GM18907 (cell line): ENCODE results near the gene HSD3B2.
"Not testable (repeated sequence)": the region's sequence is repeated elsewhere in the genome, so short reads cannot be mapped to it uniquely, and the experiment has no call there.

ENCODE experiments used
- ATAC-seq: cut with Tn5 transposase; IDR thresholded peaks from one replicate; pipeline ENCODE4 v1.9.1; 2021; ENCODE audit warnings: mild to moderate bottlenecking, moderate library complexity; ENCODE audit not compliant: unreplicated experiment

The HSD3B2 gene

GRCh38 chr1:119414950-119415349, at the start of gene HSD3B2:
HSD3B2 (plus strand) TSS chr1:119415150; CDS start chr1:119415420, 270 bp downstream.
- no peak for ATAC-seq

GRCh38 chr1:119366424-119366823, 48.5 kb upstream of the HSD3B2 start:
- peak; percentile 91 for ATAC-seq

GRCh38 chr1:119367432-119368124, 47.4 kb upstream of the HSD3B2 start:
- ATAC-seq: no peak

DNA sequence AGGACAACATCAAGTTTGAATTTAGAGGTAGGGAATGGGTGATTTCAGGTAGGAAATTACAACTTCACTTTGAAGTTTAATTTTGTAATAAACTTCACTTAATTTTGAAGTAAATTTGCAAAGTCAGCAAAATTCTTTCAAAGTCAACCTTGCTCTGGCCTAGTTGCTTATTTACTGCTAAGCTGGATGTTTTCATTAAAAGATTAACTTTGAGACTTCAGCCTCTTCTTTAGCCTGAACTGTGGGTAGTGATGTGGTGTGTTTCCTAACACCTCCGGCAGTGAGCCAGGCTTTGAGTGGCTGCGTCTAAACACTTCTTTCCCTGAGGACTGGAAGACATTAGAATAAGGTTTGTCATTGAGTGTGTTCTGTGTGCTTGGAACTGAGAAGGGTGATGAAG, 46.4 kb upstream of the HSD3B2 start, which contains the start of gene HAO2:
Gene HAO2 (plus strand): TSS at position 232 of the 400 bp plus-strand sequence. CDS start 12,301 bp downstream, outside the sequence.
- ATAC-seq: no peak

DNA sequence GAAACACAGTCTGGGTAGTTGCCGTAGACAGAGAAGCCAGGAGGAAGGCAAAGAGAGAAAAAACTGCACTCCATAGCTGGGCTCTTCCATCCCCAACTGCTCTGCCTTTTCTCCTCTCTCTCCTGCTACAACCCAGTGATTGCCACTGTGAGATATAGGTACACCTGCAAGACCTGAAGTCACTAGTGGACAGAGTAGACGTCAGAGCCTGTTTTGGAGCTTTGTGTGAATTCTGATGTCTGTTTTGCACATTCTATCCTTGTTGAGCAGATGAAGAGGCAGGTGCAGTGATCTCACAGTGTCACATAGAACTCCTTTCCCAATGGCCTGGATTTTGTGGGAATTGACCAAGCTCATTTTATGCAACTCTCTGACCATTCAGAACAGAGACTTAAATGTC, 44.2 kb upstream of the HSD3B2 start:
- ATAC-seq: no peak

DNA sequence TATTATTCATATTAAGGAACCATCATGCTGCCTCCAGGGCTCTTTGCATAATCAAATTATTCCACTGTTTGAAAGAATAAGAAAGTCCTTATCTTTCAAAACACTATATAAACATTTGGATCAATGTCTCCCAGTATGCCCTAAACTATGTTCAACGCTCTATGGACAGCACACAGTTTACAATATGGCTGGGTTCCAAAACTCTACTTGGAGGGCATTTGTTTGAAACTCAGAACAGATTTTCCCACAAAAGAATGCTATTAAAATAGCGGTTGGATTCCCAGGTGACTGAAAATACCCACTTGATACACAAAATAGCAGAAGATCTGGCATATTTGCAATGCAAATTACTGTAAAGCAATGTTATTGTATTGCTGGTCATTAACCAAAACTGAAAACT, 43.1 kb upstream of the HSD3B2 start:
- no peak for ATAC-seq

DNA sequence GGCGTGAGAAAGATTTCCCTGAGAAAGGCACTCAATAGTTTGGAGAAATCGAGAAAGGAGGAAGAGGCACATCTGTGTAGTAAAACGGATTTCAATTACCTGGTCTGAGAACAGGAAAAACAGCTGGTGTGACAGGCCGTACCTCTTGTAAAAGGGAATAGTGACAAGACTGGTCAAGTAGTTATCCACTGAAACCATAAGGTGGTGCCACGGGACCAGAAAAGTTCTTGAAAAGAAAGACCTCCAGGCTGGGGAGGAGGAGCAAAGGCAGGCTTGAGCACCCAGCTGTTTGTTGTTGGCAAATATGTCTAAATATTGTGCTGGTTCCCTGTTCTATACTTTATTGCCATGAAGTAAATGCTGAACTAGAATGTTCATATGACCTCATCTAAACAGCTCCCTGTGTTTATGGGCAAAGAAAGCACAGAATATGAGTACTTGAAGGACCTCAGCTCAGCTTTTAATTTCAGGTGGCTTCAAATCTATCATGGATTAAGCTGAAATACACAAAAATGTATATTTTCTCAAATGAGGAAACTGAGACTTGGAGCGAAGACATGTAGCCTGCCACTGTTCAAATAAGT, 42.4 kb upstream of the HSD3B2 start:
- ATAC-seq: peak; percentile 77

GRCh38 chr1:119373465-119373864, 41.5 kb upstream of the HSD3B2 start:
- peak; percentile 63 for ATAC-seq

DNA sequence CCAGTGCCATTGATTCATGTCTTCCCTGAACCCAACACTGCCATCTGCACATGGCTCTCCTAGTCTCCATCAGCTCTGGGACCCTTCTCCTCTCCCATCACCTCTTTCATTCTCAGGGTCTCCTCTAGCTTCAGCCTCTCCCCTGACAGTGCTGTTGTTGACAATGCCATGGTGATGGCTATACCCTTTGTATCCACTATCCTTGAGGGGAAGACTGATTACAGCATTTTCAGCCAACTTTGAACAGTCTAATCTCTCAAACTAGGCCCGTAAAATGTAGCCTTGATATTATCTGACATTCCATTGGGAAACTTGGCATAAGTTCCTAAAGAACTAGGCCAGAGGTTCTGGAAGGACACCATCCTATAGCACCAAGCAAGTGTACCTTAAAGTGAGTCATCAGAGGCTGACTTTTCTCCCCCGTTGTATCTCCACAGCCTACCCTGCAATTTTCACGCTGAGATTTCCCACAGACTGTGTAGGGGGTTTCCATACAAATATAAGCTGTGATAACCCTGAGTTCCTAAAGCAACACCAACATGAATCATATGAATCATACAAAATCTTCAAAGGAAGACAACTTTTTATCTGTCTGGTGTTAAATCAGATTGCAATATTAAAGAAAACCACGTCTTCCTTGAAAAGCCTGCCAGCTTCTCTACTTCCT, 40.6 kb upstream of the HSD3B2 start:
- ATAC-seq: no peak

- ATAC-seq: no peak
Observed at GRCh38 chr1:119375366-119375765, 39.6 kb upstream of the HSD3B2 start.

DNA sequence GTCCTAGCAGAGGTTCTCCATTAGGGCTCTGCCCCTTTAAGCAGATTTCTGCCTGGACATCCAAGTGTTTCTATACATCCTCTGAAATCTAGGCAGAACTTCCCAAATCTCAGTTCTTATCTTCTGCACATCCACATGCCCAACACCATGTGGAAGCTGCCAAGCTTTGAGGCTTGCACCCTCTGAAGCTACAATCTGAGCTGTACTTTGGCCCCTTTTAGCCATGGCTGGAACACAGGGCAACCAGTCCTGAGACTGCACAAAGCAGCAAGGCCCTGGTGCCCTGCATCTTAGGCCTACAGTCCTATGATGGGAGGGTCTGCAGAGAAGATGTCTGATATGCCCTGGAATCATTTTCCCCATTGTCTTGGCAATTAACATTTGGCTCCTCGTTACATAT, 38.4 kb upstream of the HSD3B2 start:
- no peak for ATAC-seq

DNA sequence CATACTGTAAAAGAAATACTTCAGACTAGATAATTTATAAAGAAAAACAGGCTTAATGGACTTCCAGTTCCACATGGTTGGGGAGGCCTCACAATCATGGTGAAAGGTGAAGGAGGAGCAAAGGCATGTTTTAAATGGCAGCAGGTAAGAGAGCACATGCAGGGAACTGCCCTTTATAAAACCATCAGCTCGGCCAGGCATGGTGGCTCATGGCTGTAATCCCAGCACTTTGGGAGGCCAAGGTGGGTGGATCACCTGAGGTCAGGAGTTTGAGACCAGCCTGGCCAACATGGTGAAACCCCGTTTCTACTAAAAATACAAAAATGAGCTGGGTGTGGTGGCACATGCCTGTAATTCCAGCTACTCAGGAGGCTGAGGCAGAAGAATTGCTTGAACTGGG, 37.4 kb upstream of the HSD3B2 start:
- not testable (repeated sequence) for ATAC-seq

DNA sequence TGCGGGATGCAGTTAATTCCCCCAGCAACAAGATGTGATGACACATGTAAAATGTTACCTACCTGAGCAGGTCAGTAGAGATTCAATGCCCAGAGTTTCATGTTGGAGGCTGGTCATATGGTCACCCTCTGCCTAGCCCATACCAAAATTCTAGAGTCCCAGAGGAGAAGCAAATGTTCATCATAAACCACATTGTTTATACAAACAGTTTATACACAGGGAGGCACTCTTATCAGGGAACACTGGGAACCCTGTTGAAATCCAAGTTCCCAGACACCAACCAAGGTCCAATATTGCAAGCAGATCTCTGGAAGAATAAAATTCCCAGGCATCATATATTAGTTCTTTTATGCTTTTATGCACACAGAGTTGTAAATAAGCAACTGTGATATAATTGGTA, 35.8 kb upstream of the HSD3B2 start:
- no peak for ATAC-seq

GRCh38 chr1:119380304-119380703, 34.6 kb upstream of the HSD3B2 start:
- ATAC-seq: no peak

- ATAC-seq: no peak
Observed at GRCh38 chr1:119380983-119381662, 33.8 kb upstream of the HSD3B2 start.

DNA sequence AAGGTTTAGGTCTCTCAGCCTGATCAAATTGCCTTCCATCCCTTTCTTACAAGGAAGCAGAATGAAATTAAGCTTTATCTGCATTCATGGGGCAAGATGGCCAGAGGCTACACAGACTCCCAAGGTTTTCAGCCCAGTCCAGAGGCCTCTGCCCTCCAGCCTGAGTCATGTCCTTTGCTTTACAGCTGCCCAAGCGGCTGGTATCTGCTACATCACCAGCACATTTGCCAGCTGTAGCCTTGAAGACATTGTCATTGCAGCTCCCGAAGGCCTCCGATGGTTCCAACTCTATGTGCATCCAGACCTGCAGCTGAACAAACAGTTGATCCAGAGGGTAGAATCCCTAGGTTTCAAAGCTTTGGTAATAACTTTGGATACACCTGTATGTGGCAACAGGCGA, 30.4 kb upstream of the HSD3B2 start:
- no peak for ATAC-seq

GRCh38 chr1:119385650-119386049, 29.3 kb upstream of the HSD3B2 start:
- ATAC-seq: no peak

GRCh38 chr1:119387858-119388257, 27.1 kb upstream of the HSD3B2 start:
- ATAC-seq: no peak

- no peak for ATAC-seq
Observed at GRCh38 chr1:119388450-119388849, 26.5 kb upstream of the HSD3B2 start.

- no peak for ATAC-seq
Observed at GRCh38 chr1:119390526-119390925, 24.4 kb upstream of the HSD3B2 start.

DNA sequence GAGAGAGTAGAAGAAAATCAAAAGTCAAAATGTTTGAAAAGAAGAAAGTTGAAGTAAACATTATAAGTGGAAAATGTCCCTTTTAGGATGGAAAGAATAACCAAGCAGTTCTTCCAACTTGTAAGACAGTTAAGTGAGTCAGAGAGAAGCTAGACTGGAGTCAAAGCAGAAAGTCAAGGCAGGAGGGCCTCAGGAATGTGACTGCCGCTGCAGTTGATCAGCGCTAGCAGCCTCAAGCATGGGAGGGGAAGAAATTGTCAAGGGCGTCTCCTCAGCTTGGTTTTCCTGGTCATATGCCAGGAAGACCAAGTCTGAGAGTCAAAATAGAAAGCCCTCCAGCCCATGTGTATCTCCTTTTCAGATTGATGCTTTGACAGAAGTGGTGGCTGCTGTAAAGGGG, 23.2 kb upstream of the HSD3B2 start:
- no peak for ATAC-seq

- no peak for ATAC-seq
Observed at GRCh38 chr1:119394085-119394484, 20.9 kb upstream of the HSD3B2 start.
